SKM-1 treated with dmso at 0.1 percent for 144 hours (cell line): ENCODE results near the gene TARP.
"Not testable (repeated sequence)": the region's sequence is repeated elsewhere in the genome, so short reads cannot be mapped to it uniquely, and the experiment has no call there.

Experiments
- DNase-seq: peaks from one replicate; lab custom pipeline; 2025; ENCODE audit not compliant: unreplicated experiment; lab: John Stamatoyannopoulos, UW

Gene TARP

GRCh38 chr7:38299275-38299931 lies 26.0 kb upstream of the TARP start:
- no peak for DNase-seq

DNA sequence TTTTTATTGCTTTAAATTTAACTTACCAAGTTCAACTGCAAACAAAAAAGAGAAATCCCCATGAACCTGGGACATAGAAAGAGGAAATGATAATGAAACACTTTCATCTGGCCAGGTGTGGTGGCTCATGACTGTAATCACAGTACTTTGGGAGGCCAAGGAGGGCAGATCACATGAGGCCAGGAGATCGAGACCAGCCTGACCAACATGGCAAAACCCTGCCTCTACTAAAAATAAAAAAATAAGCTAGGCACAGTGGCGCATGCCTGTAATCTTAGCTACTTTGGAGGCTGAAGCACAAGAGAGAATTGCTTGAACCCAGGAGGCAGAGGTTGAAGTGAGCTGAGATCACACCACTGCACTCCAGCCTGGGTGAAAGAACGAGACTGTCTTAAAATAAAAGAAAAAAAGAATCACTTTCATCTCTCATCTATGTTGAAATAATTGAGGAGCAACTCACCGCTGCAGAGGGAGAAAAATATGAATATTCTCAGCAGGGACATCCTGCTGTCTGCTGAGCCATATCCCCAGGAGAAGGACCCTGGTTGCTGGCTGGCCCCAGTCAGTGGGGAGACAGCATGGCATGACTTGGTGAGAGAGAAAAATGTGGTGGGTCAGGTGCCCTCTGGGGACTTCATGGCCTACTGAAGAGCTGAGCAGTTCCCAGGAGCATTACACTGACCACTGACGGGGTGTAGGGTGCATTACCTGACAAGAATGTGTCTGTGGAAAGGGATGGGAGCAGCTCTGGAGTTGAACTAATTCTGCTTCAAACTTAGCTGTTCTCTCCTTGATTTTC lies 22.8 kb upstream of the TARP start:
- DNase-seq = no peak

DNA sequence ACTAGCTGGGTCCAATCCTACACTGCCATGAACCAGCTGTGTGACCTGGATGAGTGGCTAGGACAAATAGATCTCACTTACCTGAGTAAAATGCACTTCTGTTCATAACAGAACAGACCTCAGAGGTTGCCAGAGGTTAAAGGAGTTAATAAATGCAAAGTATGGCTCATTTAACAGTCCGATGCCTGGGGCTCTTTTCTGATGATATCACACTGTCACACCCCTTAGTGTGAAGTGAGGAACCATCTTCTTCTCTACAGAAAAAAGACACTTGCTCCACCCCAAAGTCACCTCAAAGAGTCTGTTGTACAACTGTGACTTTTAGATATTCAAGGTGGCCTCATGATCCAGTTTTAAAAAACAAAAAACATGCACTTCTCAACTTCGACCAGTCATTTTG lies 21.5 kb upstream of the TARP start:
- DNase-seq = no peak

DNA sequence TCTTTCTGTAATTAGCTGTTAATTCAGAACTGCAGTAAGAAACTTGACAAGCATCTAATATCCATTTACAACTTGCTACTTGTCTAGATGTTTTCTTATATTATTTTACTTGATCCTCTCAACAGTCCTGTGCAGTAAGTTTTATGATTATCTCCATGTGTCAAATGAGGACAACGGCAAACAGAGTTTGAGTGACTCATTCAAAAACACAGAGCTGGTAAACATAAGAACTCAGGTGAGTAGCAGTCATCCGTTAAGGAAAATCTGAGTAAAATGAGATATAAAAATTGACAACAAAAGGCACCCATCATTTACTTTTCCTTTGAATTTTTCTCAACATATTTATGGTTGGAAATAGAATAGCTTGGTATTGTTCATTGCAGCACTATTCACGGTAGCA lies 19.0 kb upstream of the TARP start:
- DNase-seq = no peak

- no peak for DNase-seq
Measured at GRCh38 chr7:38291650-38292049, 18.2 kb upstream of the TARP start.

- no peak for DNase-seq
Measured at GRCh38 chr7:38291117-38291647, 17.7 kb upstream of the TARP start.

DNA sequence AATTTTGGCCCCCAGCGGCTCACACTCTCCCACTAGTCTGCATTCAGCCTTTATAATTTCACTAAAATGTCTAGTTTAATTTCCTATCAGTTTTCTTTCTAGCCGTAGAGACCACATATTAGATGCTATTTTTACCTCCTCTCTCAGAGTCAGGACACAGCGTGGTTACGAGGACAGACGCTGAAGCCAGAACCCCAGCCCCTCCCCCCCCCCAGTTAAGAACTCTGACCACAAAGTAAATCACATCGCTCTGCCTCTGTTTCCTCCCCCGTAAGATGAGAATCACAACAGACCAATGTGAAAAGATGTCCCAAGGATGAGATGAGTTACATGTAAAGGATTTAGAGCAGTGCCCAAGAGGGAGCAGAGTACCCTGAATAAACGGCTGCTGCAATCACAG lies 11.1 kb upstream of the TARP start:
- DNase-seq = no peak

DNA sequence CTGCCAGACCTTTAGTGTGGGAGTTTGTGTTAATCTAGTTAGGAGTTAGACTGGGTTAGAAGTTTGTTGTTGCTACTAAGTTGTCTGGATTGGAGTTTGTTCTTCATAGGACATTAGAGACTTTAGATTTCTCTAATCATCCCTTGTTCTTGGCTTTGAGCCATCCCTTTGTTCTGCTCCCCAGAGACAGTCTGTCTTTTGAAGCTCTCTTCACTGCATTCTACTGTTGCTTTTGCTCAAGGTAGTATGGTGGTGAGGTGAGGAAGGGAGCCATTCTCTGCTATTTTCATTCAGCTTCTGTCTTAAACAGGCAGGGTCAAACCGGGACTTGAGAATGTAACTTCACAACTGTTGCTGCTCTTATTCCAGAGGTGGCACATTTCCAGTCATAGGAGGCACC lies 10.4 kb upstream of the TARP start:
- no peak for DNase-seq

DNA sequence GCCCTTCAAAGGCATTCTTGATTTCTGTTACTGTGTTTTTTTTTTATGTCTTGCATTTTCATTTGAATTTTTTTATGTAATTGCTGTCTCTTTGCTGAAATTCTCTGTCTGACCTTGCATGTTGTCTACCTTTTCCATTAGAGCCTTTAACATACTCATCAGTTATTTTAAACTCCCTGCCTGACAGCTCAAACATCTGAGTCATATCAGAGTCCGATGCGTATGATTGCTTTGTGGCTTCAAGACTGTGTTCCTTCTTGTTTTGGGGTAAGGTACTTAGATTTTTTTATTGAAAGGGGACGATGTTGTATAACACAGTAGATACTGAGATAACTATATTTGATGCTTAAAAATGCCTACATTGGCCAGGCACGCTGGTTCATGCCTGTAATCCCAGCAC lies 9.7 kb upstream of the TARP start:
- DNase-seq = no peak

DNA sequence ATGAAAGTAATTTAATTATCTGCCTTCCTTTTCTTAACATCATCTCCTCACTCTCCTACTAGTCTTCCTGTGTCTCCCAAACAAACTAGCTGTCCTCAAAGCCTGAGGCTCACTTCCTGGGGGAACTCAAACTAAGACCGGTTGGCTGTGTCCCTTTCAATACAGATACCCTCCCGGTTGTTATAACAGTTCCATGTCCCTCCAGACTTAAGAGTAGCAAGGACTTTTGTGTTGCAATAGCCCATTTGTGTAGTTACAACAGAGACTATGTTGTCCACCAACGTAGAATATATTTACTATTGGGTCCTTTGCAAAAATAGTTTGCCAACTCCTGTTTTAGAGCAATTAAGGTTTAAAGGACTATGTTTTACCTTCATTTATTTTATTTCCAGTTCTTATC lies 8.6 kb upstream of the TARP start:
- peak; percentile 9 for DNase-seq

GRCh38 chr7:38281266-38281665 lies 7.8 kb upstream of the TARP start:
- DNase-seq = no peak

DNA sequence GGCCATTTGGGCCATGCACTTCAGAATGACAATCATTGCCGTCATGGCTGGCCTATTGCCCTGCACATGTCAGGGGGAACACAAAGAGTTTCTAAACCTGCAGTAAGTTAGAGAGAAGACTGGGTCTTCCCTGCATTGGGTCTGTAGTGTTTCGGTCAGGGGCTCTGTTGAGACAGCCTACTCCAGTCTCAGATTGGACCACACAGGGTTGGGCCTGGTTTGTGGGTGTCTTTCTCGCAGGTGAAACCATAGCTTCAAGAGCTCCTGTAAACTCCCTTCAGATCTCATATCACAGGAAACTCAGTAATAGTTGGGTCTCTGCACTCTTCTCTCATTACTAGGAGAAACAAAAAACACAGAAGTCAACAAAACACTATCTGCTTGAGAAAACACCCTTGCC lies 7.3 kb upstream of the TARP start:
- no peak for DNase-seq

DNA sequence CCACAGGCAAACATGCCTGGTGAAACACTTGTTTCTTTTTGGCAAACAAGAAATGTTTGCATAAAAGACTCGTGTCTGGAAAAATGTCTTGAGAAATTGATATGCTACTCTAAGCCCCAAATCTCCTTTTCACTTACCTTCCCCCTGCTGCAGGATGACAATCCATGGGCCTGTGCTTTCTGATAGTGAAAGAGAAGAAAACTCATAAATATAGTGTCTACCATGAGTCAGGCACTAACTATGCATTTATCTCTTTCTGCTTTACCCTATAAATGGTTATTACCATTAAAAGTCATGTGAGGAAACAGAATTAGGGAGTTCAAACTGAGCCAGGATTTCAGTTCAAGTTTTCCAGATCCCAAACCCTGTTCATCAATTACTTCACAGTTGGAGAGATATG lies 6.6 kb upstream of the TARP start:
- no peak for DNase-seq

DNA sequence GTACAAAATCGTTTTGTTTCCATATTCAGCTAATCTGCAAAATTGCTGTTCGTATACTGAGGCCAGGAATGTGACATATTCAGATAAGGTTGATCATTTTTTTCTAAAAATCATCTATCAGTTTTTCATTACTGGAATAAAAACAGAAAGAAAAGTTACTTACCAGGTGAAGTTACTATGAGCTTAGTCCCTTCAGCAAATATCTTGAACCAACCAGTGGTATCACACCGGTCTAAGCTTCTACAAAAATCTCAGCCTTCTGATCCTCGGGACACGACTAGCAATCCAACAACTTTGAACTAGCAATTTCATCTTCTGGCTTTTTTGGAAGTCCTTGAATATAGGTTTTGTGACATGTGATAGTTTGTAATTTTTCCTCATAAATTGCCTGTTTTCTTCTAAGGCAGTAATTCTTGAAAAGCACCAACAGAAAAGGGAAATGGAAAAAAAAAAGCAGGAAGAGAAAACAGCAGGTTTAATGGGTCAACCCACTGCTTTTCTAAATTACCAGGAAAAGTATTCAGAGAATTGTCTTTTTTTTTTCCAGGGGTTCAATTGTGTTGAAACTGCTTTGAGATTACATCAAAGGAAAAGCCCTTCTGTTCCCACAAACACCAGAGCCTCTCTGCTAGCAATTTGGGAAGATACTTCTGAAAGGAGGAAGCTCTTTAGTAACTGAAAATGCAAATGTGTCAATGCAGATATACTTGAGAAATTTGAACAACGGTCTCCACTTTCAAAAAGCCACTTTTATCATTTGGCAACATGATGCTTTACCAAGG lies 2.9 kb upstream of the TARP start:
- DNase-seq = peak; percentile 78

DNA sequence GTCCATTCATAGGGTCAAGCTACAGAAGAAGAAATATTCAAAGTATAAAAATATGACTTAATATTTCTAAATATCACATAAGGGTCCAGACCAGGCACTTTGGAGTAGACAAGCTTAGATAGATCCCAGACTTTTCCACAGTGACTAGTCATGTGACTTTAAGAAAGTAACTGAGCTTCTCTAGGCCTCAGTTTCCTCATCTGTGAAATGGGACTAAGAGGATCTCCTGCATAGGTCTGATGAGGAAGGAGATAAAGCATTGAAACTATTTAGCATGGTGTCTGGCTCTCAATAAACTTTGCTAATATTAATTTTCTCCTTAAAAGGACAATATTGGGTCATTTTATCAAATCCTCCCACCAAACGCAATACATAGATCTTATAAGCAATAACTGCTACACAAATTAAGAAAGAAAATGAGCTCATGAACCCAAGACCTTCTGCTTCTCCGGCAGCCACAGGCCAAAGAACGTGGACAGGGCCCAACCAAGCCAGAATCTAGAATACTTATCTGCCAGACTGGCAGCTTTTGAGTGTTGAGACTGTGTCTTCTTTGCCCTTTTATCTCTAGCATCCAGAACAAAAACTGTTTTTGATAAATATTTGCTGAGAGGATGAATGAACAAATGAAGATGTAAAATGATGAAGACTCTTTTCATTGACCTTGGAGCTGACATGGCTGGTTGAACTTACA lies 1.6 kb upstream of the TARP start:
- DNase-seq = no peak

- no peak for DNase-seq
Measured at GRCh38 chr7:38274486-38274885, 1.1 kb upstream of the TARP start.

- DNase-seq = not testable (repeated sequence)
Measured at GRCh38 chr7:38270405-38270804, 3.0 kb downstream of the TARP start.

DNA sequence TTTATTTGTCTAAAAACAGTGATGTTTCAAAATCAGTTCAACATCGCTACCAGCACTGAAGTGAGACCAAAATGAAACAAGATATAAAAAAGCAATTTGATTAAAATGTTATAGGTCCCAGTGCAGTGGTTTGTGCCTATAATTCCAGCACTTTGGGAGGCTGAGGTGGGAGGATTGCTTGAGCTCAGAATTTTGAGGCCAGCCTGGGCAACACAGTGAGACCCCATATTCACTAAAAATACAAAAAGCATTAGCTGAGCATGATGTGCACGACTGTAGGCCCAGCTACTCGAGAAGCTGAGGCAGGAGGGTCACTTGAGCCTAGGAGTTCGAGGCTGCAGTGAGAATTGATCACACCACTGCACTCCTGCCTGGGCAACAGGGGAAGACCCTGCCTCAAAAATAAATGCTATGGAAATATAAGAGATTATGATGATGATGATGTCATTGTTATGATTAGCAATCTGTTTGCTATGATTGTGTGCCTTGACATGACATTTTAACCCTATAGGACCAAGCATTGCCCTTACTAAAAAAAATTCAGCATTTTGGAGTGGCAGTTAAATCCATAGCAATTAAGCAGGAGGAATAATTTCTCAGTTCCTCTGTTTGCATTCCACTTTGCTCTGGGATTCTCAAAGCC lies 3.6 kb downstream of the TARP start:
- DNase-seq = not testable (repeated sequence)

DNA sequence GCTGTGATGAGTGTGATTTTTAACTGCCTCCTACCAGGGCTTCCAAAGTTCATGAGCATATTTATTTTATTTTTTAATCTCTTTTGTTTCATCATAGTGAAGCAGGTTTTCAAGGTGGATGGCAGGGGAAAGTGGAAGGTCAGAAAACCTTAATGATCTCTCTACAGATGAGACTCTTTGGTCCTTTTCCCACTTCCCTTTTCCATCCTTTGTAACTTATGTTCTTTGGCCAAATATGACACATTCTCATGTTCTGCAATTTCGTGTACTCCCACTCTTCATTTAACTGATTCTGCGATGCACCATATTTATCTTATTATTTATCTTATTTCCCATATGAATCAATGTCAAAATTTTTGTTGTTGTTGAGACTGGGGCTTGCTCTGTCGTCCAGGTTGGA lies 7.5 kb downstream of the TARP start:
- not testable (repeated sequence) for DNase-seq

GRCh38 chr7:38264602-38265001 lies 8.8 kb downstream of the TARP start:
- not testable (repeated sequence) for DNase-seq

- not testable (repeated sequence) for DNase-seq
Measured at GRCh38 chr7:38263274-38263673, 10.2 kb downstream of the TARP start.
